ENCODE results near the gene CLPTM1. TPM values are rescaled to one million over a fixed set of nuclear protein-coding genes. Genes with fewer than 3 reads are reported as not detected.
"Not testable (repeated sequence)": the region's sequence is repeated elsewhere in the genome, so short reads cannot be mapped to it uniquely, and the experiment has no call there.

CLPTM1 gene
- total RNA-seq, 1 donor, result 29.1 TPM

GRCh38 chr19:44985445-44985844 lies 30.3 kb downstream of the CLPTM1 start:
- H3K4me1 ChIP-seq (ENCODE audit: insufficient read depth, low read length), result no peaks in the 10 kb centered on the region
- no peaks in the 10 kb centered on the region for H3K27me3 ChIP-seq (ENCODE audit: insufficient read depth, low read length)
- H3K4me3 ChIP-seq (ENCODE audit: low read length), result no peak overlapping the region
- H3K9me3 ChIP-seq (ENCODE audit: low read depth, low read length), result no peaks in the 10 kb centered on the region

DNA sequence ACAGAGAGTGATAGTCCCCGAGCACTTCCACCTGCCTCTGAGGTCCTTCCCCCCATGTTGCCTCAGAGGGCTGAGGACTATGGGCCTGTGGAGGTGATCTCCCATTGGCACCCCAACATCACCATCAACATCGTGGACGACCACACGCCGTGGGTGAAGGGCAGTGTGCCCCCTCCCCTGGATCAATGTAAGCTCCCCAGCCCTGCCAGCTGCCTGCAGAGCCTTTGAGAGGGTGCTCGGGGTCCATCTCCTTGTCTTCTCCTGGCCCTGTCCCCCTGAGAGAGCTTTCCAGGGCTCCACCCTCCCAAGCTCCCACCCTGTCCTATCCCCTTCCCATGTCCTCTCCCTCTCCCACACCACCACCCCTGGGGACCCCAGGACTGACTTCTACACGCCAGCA lies 31.2 kb downstream of the CLPTM1 start:
- no peaks in the 10 kb centered on the region for H3K9me3 ChIP-seq (ENCODE audit: low read depth, low read length)
- H3K4me1 ChIP-seq (ENCODE audit: insufficient read depth, low read length), result no peaks in the 10 kb centered on the region
- no peaks in the 10 kb centered on the region for H3K27me3 ChIP-seq (ENCODE audit: insufficient read depth, low read length)
- no peak overlapping the region for H3K4me3 ChIP-seq (ENCODE audit: low read length)

DNA sequence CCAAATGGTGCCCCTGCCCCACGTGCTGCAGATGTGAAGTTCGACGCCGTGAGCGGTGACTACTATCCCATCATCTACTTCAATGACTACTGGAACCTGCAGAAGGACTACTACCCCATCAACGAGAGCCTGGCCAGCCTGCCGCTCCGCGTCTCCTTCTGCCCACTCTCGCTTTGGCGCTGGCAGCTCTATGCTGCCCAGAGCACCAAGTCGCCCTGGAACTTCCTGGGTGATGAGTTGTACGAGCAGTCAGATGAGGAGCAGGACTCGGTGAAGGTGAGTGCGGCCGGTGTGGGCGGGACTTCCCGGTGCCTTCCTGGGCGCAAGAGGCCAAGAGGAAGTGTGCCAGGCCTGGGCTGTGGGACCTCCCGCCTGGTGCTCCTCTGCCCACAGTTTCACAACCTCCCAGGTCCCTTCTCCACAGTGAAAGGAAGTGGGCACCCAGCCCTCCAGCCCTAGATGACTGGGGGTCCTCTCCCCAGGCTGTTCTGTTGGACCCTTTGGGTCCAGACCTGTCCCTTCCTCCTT lies 32.0 kb downstream of the CLPTM1 start:
- Histone ChIP-seq H3K27me3 (ENCODE audit: insufficient read depth, low read length) (no peaks in the 10 kb centered on the region), H3K4me3 (ENCODE audit: low read length) (no peak overlapping the region), H3K9me3 (ENCODE audit: low read depth, low read length) (no peaks in the 10 kb centered on the region), H3K4me1 (ENCODE audit: insufficient read depth, low read length) (no peaks in the 10 kb centered on the region)

DNA sequence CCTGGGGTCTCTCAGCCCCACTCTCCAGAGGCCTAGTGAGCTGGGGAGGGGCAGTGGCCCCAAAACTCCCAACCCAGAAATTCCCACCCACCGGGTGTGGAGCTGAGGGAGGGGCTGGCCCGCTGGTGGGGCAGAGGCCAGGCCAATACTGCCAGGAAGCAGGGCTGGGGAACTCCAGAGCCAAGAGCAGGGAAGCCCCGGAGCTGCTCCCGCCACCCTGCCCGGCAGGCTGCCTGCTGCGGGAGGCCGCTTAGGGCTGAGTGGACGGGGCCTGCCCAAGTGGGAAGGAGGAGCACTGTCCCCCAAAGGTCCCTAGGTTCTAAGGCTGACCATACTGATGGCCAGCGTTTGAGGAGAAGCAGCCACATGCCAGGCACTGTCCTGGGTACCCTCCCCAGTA lies 33.1 kb downstream of the CLPTM1 start:
- Histone ChIP-seq H3K9me3 (ENCODE audit: low read depth, low read length) (no peaks in the 10 kb centered on the region), H3K4me1 (ENCODE audit: insufficient read depth, low read length) (no peaks in the 10 kb centered on the region), H3K27me3 (ENCODE audit: insufficient read depth, low read length) (no peaks in the 10 kb centered on the region), H3K4me3 (ENCODE audit: low read length) (no peak overlapping the region)

DNA sequence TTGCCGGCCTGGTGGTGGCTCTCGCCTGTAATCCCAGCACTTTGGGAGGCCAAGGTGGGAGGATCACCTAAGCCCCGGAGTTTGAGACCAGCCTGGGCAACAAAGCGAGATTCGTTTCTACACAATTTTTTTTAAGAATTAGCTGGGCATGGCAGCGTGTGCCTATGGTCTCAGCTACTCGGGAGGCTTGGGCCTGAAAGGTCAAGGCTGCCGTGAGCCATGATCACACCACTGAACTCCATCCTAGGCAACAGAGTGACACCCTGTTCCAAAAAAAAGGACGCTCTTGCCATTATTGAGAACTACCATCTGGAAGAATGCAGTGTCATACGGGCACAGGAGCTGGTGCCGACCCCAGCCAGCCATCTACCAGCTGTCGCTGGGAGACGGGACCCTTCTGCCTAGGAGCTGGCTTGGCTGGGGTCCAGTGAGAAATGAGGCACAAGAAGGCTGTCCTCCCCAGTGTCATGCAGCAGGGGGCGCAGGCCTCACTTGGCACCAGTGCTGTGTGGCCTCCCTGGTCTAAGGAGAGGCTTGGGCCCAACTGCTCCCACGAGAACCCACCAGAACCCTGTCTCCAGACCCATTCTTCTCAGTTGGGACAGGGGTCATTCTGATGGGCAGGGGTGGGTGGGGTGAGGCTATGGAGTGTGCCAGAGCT lies 33.8 kb downstream of the CLPTM1 start:
- H3K27me3 ChIP-seq (ENCODE audit: insufficient read depth, low read length), result no peaks in the 10 kb centered on the region
- H3K9me3 ChIP-seq (ENCODE audit: low read depth, low read length), result no peaks in the 10 kb centered on the region
- no peak overlapping the region for H3K4me3 ChIP-seq (ENCODE audit: low read length)
- no peaks in the 10 kb centered on the region for H3K4me1 ChIP-seq (ENCODE audit: insufficient read depth, low read length)

GRCh38 chr19:44990459-44990858 lies 35.3 kb downstream of the CLPTM1 start:
- H3K4me3 ChIP-seq (ENCODE audit: low read length), result no peak overlapping the region
- H3K9me3 ChIP-seq (ENCODE audit: low read depth, low read length), result no peaks in the 10 kb centered on the region
- no peaks in the 10 kb centered on the region for H3K4me1 ChIP-seq (ENCODE audit: insufficient read depth, low read length)
- no peaks in the 10 kb centered on the region for H3K27me3 ChIP-seq (ENCODE audit: insufficient read depth, low read length)

- no peaks in the 10 kb centered on the region for H3K4me1 ChIP-seq (ENCODE audit: insufficient read depth, low read length)
- H3K27me3 ChIP-seq (ENCODE audit: insufficient read depth, low read length), result no peaks in the 10 kb centered on the region
- no peaks in the 10 kb centered on the region for H3K9me3 ChIP-seq (ENCODE audit: low read depth, low read length)
- H3K4me3 ChIP-seq (ENCODE audit: low read length), result no peak overlapping the region
Observed at GRCh38 chr19:44990966-44991365, 35.8 kb downstream of the CLPTM1 start.

- H3K4me3 ChIP-seq (ENCODE audit: low read length), result no peak overlapping the region
- no peaks in the 10 kb centered on the region for H3K4me1 ChIP-seq (ENCODE audit: insufficient read depth, low read length)
- H3K9me3 ChIP-seq (ENCODE audit: low read depth, low read length), result no peaks in the 10 kb centered on the region
- no peaks in the 10 kb centered on the region for H3K27me3 ChIP-seq (ENCODE audit: insufficient read depth, low read length)
Observed at GRCh38 chr19:44992336-44993163, 37.4 kb downstream of the CLPTM1 start.

GRCh38 chr19:44993526-44993925 lies 38.3 kb downstream of the CLPTM1 start:
- Histone ChIP-seq H3K27me3 (ENCODE audit: insufficient read depth, low read length) (no peaks in the 10 kb centered on the region), H3K9me3 (ENCODE audit: low read depth, low read length) (no peaks in the 10 kb centered on the region), H3K4me3 (ENCODE audit: low read length) (no peak overlapping the region), H3K4me1 (ENCODE audit: insufficient read depth, low read length) (no peaks in the 10 kb centered on the region)

- Histone ChIP-seq H3K4me1 (ENCODE audit: insufficient read depth, low read length) (no peaks in the 10 kb centered on the region), H3K9me3 (ENCODE audit: low read depth, low read length) (no peaks in the 10 kb centered on the region), H3K4me3 (ENCODE audit: low read length) (no peak overlapping the region), H3K27me3 (ENCODE audit: insufficient read depth, low read length) (no peaks in the 10 kb centered on the region)
Observed at GRCh38 chr19:44993926-44994537, 38.9 kb downstream of the CLPTM1 start.

- no peaks in the 10 kb centered on the region for H3K27me3 ChIP-seq (ENCODE audit: insufficient read depth, low read length)
- H3K9me3 ChIP-seq (ENCODE audit: low read depth, low read length), result no peaks in the 10 kb centered on the region
- H3K4me1 ChIP-seq (ENCODE audit: insufficient read depth, low read length), result peaks cover 16% of the 10 kb centered on the region
- H3K4me3 ChIP-seq (ENCODE audit: low read length), result no peak overlapping the region
Observed at GRCh38 chr19:44998025-44998424, 42.8 kb downstream of the CLPTM1 start.

GRCh38 chr19:44999131-44999925 lies 44.1 kb downstream of the CLPTM1 start:
- not testable (repeated sequence) for H3K9me3 ChIP-seq (ENCODE audit: low read depth, low read length); H3K4me3 ChIP-seq (ENCODE audit: low read length); H3K27me3 ChIP-seq (ENCODE audit: insufficient read depth, low read length)
- peaks cover 16% of the 10 kb centered on the region for H3K4me1 ChIP-seq (ENCODE audit: insufficient read depth, low read length)

GRCh38 chr19:45000665-45001064 lies 45.5 kb downstream of the CLPTM1 start:
- H3K27me3 ChIP-seq (ENCODE audit: insufficient read depth, low read length); H3K9me3 ChIP-seq (ENCODE audit: low read depth, low read length); H3K4me3 ChIP-seq (ENCODE audit: low read length): not testable (repeated sequence)
- peaks cover 16% of the 10 kb centered on the region for H3K4me1 ChIP-seq (ENCODE audit: insufficient read depth, low read length)

- H3K4me3 ChIP-seq (ENCODE audit: low read length), result peak within 1 kb of the TSS; percentile 71
Observed at GRCh38 chr19:45001087-45001739, 46.0 kb downstream of the CLPTM1 start, which contains the start of gene RELB. TSS of gene RELB (plus strand) at chr19:45001464. CDS start at chr19:45001580, 116 bp downstream.

More at GRCh38 chr19:45001087-45001739, 46.0 kb downstream of the CLPTM1 start, which contains the start of gene RELB:
- Histone ChIP-seq H3K27me3 (ENCODE audit: insufficient read depth, low read length) (no peaks in the 10 kb centered on the region), H3K9me3 (ENCODE audit: low read depth, low read length) (no peaks in the 10 kb centered on the region), H3K4me1 (ENCODE audit: insufficient read depth, low read length) (peaks cover 16% of the 10 kb centered on the region)
